ENCODE measurements around the gene MAN2B2.

The MAN2B2 gene

GRCh38 chr4:6546091-6546490 is 28.9 kb upstream of the MAN2B2 start:
- H3K4me3 ChIP-seq (ENCODE audit: low read depth, low read length) = no peak overlapping the region

- H3K4me3 ChIP-seq (ENCODE audit: low read depth, low read length) = no peak overlapping the region
These were observed 28.1 kb upstream of the MAN2B2 start for GRCh38 chr4:6546681-6547447.

- H3K4me3 ChIP-seq (ENCODE audit: low read depth, low read length) = no peak overlapping the region
These were observed 26.6 kb upstream of the MAN2B2 start for GRCh38 chr4:6548201-6548881.

GRCh38 chr4:6548882-6549230 is 26.1 kb upstream of the MAN2B2 start:
- H3K4me3 ChIP-seq (ENCODE audit: low read depth, low read length) = no peak overlapping the region

GRCh38 chr4:6549445-6549844 is 25.5 kb upstream of the MAN2B2 start:
- H3K4me3 ChIP-seq (ENCODE audit: low read depth, low read length) = no peak overlapping the region

GRCh38 chr4:6549890-6550620 is 24.9 kb upstream of the MAN2B2 start:
- no peak overlapping the region for H3K4me3 ChIP-seq (ENCODE audit: low read depth, low read length)

- no peak overlapping the region for H3K4me3 ChIP-seq (ENCODE audit: low read depth, low read length)
These were observed 24.2 kb upstream of the MAN2B2 start for GRCh38 chr4:6550821-6551220.

- H3K4me3 ChIP-seq (ENCODE audit: low read depth, low read length) = no peak overlapping the region
These were observed 23.3 kb upstream of the MAN2B2 start for GRCh38 chr4:6551660-6552059.

- H3K4me3 ChIP-seq (ENCODE audit: low read depth, low read length) = no peak overlapping the region
These were observed 19.5 kb upstream of the MAN2B2 start for GRCh38 chr4:6555519-6555918.

- H3K4me3 ChIP-seq (ENCODE audit: low read depth, low read length) = no peak overlapping the region
These were observed 18.7 kb upstream of the MAN2B2 start for GRCh38 chr4:6556263-6556662.

GRCh38 chr4:6557185-6557584 is 17.8 kb upstream of the MAN2B2 start:
- H3K4me3 ChIP-seq (ENCODE audit: low read depth, low read length) = no peak overlapping the region

- H3K4me3 ChIP-seq (ENCODE audit: low read depth, low read length) = no peak overlapping the region
These were observed 17.1 kb upstream of the MAN2B2 start for GRCh38 chr4:6557856-6558255.

GRCh38 chr4:6560416-6561172 is 14.4 kb upstream of the MAN2B2 start:
- no peak overlapping the region for H3K4me3 ChIP-seq (ENCODE audit: low read depth, low read length)

GRCh38 chr4:6561173-6561516 is 13.8 kb upstream of the MAN2B2 start:
- H3K4me3 ChIP-seq (ENCODE audit: low read depth, low read length) = no peak overlapping the region

- H3K4me3 ChIP-seq (ENCODE audit: low read depth, low read length) = no peak overlapping the region
These were observed 13.2 kb upstream of the MAN2B2 start for GRCh38 chr4:6561706-6562371.

GRCh38 chr4:6562931-6563901 is 11.8 kb upstream of the MAN2B2 start:
- peak overlapping the region; percentile 13 for H3K4me3 ChIP-seq (ENCODE audit: low read depth, low read length)

- no peak overlapping the region for H3K4me3 ChIP-seq (ENCODE audit: low read depth, low read length)
These were observed 10.9 kb upstream of the MAN2B2 start for GRCh38 chr4:6563935-6564645.

- H3K4me3 ChIP-seq (ENCODE audit: low read depth, low read length) = no peak overlapping the region
These were observed 9.1 kb upstream of the MAN2B2 start for GRCh38 chr4:6565691-6566390.
